GM18502 (cell line): ENCODE data around the gene L3MBTL4.
A peak's percentile ranks its signal among the peaks of the same experiment; 100 is the strongest.
"Not testable (repeated sequence)": the region's sequence is repeated elsewhere in the genome, so short reads cannot be mapped to it uniquely, and the experiment has no call there.

Experiments used
- ATAC-seq: cut with Tn5 transposase; IDR thresholded peaks from one replicate; pipeline ENCODE4 v1.9.1; 2021; ENCODE audit warnings: mild to moderate bottlenecking; ENCODE audit not compliant: unreplicated experiment, poor library complexity

The L3MBTL4 gene

DNA sequence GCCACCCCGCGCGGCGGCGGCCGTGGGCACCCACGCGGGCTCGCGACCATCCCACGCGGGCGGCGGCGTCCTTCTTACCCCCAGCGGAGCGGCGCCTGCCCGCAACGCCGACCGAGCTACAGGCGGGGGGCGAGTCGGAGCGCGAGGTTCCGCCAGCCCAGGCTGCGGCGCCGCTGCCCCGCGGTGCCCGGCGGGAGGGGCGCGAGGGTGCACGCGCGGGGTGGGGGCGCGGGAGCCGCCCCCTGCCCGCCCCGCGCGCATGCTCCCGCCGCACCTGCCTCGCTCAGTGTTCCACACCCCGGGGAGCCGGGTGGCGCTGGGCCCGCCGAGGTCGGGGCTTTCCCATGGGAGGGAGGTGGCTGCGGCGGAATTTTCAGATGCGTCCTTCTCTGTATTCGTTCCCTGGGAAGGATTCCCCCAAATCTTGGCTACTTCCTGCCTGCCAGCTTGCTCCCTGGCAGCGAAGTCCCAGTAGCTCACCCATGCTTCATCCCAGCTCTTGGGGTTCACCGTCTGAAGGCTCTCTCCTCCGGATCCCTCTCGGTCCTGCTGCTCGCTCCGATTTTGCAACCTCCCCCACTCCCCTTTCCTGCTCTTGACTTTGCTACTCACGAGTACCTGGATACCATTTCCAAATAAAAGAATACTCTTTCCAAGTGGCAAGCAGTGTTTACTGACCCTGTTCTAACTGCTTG lies at the start of gene L3MBTL4:
Gene L3MBTL4, minus strand, starts transcription at position 189 of the 695 bp plus-strand sequence. CDS start 103,286 bp downstream, outside the sequence.
- ATAC-seq = peak; percentile 75

DNA sequence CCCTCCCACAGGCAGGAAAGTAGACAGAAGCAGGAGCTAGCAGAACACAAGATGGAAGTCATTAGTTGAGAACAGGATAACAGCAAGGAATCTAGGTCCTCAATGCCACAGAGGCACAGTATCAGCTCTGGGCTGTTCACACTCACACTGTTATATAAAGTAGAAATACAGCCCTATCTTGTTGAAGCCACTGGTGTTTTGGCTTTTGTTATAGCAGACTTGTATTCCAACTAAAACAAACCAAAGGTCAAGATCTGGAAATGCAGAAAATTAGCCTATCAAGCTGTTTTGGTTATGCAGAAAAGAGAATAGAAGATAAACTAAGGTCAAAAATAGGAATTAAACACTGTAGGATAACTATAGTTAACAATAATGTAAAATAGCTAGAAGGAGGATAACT lies 37.5 kb upstream of the L3MBTL4 start:
- ATAC-seq = no peak

DNA sequence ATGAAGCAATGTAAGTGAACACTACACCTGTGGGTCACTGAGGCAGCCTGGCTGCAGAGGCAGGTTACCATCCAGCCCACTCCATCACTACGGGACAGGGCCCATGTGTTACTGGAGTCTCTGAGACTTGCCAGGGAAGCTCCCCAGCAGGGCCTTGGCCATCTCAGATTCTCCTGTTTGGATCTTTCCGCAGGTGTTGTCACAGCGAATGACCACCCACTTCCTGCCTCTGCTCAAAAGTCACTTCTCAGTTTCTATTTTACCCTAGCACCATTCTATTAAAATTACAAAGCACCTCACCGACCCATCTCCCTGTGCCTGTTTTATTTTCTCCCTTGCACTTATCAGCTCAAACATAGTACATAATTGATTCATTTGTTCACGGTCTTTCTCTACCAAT lies 34.5 kb upstream of the L3MBTL4 start:
- peak; percentile 74 for ATAC-seq

DNA sequence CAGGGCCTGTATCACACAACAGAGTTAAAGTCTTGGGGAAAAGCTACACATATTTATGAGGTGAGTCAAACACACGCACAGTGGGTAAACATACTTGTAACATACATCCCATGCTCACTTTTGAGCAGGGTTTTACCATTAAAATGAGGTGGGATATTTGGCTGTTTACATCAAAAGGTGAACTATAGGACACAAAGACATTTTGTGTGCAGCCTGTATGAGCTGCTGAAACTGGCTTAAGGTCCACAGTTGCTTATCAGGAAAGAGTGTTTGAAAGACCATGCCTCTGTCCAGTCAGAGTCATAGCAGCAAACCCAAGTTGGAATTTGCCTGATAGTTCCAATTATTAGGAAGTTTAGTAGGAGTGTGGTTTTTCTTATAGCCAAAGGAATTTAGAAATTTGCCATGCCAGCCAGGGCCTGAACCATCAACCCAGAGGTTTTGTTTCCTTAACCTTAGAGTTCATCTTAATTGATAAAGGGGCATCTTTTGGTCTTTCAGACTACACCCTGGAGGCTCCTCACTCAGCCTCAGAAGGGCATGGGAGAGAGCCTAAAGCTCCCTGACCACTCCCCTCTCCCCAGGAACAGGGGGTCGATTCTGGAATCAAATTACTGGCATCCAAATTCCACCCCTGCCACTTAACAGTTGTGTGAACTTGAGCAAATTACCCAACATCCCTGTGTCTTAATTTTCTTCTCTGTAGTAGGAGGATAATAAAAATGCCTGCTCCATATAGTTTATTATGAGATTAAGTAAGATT lies 29.9 kb upstream of the L3MBTL4 start:
- no peak for ATAC-seq

DNA sequence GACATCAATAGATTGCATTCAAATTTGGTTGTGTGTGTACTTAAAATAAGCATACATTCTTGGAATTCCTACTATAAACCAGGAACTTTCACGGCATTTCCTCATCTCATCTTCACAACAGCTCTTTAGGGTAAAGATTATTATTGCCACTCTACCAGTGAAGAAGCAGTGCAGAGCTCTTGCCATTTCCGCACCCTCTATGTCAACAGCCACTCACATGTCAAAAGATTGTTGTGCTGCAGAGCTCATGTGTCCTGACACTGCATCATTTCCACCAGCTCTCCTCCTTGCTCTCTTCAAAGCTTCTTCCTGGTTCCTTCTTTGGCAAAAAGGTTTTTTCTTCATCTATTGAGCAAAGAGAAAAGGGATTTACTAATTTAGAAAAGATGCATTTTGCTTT lies 26.5 kb upstream of the L3MBTL4 start:
- no peak for ATAC-seq

DNA sequence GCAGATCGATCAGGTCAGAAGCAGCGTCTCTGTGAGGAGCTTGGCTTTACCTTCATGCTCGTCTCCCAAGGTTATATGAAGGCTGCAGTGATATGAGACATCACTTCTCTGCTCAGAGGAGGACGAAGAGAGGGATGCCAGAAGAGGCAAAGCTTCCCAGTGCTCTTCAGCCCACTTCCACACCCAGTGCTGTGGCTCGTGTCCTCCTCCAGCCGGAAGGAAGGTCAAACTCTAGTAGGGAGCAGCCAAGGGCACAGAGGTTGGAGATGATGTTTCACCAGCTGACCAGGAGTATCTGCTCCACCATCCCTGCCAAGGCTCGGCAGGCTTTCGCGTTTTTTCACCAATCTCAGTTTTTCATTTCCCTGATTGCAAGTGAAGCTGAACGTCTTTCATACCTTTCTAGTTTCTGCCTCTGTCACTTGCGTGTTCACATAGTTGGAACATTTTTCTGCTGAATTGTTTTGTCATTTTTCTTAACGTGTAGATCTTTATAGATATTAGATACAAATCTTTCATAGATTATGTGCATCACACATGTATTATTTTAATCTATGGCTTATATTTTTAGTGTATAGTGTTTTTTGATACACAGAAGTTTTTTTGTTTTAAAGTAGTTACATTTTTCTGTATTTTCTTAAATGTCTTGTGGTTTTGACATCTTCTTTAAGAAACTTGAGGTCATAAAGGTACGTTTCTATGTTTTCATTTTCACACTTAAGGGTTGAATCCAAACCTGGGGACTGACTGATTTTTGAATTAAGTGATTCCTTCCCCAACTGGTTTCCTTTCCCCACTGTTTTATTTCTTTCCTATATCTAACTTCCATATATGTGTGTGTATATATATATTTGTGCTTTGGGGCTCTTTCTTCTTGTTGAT lies 23.5 kb upstream of the L3MBTL4 start:
- no peak for ATAC-seq

DNA sequence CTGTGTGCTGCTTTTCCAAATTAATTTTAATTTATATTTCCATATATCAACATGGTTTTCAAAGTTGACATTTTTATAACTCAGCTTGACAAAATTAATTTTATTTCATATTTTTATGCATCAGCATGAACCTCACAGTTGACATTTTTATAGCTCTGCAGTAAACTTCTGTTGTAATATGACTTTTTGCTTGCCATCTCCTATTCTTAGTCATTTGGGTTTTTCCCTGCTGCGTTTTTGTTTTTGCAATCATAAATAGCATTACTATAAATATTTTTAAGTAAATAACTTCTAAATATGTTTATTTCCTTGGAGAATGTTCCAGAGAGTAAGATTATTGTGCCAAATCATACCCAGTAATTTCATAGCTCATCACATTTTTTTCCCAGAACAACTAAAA lies 21.0 kb upstream of the L3MBTL4 start:
- no peak for ATAC-seq

DNA sequence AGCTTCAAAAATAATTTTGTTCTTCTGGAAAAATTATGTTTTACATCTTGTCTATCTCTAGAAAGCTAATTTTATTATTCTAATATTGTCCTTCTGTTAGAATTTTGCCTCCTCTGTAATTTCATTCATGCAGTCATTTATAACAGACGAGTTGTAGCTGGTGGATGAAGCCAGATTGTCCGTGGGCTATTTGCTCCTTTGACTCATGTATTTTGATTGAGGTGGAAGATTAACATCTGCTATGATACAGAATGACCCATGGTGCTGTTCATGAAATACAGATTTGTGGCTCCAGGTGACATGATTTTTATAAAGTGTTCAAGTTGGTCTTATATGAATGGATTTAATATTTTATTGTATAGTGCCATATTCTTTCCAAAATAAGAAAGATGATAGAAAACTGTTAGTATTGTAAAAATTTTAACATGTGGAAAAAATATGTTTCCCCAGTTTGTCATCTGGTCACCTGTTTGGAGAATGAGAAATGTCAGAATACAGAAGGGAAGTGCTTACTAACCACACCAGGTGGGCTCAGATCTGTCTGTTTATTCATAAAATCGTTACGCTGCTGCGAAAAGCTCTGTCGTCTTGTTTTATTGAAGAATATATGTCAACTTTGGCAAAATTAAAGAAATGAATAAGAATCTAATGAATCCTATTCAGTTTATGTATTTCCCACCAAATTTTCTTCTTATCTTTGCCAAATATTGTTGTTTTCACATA lies 20.4 kb upstream of the L3MBTL4 start:
- ATAC-seq = no peak

DNA sequence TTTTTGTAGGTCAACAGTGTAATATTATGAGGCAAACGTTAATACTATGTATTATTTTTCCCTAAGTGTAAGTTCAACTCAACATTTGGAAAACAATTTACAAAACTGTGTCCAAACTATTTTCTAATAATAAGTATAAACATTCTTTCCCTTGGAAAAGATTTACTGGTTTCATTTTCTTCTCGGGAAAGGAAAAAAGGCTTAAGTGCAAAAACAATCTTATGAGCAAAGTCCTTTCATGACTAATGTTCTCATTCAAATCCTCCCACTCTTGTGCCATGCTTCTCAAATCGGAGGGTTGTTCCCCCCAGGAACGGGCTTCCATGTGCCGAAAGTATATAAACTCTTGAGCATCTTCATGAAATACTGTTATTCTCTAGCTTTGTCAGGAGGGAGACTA lies 19.8 kb upstream of the L3MBTL4 start:
- no peak for ATAC-seq

DNA sequence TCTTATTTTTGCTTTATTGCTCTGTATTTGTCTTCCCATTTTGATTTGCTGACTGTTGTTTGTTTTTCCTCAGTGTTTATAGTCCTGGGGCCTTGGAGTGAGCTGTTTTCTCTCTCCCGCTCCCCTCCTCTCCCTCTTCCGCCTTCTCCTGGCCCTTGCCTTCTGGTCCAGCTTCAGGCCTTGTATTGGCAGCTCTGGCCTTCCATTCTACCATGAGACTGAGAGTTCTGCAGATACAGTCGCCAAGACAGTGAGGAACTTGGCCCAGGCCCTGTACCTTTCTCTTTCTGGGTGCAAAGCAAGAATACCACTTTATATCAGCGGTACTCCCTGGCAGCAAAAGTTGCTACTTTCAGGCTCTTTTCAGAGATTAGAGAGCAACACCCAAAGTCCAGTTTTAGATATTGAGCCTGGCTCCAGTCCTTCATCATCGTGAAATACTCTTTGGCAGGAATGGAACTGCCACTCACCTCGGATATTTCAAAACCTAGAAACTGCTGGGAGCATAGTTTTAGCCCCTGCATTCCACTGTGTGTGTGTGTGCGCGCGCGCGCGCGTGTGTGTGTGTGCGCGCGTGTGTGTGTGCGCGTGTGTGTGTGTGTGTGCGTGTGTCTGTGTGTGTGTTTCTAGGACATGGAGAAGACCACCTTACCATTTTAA lies 17.1 kb upstream of the L3MBTL4 start:
- no peak for ATAC-seq

DNA sequence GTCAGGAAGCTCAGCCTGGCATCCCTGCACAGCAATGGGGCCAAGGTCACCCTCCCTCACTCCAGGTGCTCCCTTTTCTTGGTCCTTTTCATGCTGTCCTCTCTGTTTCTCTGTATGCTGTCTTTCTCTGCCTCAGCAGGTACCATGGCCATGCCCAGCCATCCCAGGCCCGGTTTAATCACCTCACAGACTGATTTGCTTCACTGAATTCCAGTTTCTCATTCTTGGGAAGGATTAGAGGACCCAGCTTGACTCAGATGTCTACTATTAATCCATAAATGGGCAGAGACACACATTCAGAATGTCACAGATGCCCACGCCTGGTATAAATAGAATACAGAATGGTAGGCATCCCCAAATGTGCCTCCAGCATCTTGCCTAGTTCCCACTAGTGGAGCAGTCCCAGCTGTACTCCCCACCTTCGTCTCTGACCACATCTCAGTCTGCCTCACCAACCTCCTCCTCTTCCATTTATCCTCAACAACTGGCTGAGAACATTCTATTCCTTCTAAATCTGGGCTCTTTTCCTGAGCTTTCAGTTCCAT lies 14.2 kb upstream of the L3MBTL4 start:
- no peak for ATAC-seq

DNA sequence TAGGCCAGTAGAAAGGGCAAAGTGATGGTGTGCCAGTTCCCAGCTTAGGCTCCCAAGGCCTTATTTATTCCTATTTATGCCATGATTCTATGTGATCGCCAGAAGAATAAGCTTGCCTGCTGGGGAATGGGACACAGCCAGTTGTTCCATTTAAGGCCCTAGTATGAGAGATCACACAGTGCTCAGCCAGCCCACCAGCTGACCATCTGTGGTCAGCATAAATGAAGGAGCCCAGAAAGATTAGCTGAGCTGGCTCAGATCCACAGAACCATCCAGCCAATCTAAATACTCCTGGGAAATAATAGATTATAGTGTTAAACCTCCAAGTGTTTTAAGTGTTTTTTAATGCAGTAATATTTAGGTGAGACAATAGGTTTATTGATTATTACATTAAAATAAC lies 12.6 kb upstream of the L3MBTL4 start:
- ATAC-seq = no peak

DNA sequence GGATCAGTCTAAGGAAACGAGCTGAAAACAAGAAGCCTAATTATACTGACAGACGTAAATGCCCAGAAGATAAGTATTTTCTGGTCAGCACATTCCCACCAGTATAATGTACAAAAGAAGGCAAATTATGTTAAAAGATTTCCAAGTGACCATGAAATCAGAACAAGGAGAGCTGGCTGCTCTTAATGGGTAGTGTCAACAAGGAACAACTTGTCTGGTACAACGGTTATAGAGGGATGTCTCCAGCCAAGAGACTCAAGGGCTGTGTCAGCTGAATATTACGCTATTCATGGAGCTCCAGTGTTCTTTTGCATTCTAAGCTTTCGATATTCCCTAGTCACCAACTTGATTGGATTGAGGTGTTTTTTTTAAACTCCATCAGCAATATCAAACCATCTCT lies 8.6 kb upstream of the L3MBTL4 start:
- no peak for ATAC-seq

DNA sequence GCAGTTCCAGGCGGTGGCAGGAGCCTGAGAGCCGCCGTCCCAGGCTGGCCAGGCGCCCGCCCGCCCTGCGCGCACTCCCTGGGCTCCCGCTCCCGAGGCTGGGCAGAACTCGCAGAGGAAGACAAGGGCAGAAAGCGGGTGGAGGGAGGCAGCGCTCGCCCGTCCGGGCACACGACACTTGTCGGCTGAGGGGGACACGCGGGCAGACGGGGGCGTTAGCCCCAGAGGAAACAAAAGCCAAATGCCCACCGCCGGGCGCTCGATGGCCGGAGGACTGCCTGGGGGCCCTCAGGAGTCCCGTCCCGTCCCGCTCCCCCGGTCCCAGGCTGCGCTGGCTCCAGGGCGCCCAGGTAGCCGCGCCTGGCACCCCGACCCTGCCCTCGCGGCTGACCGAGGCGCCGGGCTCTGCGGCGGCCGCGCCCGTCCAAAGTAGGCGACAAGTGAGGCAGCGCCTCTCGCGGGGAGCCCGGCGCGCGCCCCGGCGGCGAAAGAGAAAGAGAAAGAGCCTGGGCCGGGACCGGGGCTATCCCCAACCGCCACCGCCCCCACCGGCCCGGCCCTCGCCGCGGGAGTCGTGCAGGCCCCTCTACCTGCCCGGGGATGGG lies 491 bp downstream of the L3MBTL4 start:
- ATAC-seq = peak; percentile 86

DNA sequence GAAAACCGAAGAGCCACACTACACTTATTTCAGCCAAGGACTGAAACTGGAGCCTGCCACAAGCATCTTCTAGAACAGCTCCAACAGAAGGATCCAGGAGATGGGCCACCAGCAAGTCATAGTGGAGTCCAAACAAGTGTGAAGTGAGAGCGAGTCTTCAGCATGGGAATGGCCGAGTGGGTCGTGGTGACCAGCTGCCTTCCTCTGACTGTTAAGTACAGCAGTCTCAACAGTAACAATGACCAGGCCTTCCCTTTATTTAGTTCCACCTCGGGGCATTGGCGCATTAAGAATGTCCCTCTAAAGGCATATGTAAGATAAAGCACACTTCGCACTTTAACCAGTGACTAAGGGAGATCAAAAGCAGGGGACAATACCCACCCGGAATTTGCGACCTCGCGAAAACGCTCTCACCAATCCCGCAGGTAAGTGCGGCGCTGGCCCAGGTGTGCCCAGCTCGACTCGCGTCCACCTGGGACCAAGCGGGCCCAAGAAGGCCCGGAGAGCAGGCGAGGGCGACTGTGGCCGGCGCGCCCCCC lies 1.1 kb downstream of the L3MBTL4 start:
- ATAC-seq = no peak

DNA sequence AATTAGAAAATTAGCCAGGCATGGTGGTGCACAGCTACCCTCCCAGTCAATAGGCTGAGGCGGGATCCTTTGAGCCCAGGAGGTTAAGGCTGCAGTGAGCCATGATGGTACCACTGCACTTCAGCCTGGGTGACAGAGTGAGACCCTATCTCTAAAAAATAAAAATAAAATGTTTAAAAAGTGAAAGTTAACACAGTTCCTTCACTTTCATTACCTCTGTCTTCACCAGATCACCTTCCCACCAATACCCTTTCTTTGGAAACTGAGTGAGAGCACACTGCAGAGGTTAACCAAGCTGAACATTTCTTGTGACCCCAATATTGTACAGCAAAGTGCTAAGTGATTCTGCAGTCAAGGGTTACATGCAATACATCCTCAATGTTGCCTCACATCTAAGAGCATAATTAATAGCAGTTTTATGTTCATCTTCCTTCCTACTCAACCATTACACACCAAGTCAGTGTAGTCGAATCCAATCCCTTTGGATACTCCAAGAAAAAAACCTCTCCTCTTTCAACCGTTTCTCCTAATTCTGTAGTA lies 1.7 kb downstream of the L3MBTL4 start:
- no peak for ATAC-seq

DNA sequence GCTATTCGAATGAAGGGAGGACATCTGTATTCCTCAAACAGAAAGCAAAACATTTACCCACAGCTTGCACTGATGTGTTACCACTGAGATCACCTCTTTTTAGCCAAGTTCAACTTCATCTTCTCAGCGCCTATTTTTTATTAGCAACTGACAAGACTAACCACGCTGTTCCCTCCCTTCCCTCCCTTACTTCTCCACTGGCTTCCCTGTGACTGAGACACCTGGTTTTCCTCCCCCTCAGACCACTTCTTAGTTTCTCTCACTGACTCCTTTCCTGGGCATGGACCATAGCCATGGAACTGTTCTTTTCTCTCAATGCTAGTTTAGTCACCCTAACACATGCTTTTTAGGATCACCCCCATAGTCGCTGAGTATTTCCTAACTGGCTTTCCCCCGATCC lies 3.3 kb downstream of the L3MBTL4 start:
- no peak for ATAC-seq

DNA sequence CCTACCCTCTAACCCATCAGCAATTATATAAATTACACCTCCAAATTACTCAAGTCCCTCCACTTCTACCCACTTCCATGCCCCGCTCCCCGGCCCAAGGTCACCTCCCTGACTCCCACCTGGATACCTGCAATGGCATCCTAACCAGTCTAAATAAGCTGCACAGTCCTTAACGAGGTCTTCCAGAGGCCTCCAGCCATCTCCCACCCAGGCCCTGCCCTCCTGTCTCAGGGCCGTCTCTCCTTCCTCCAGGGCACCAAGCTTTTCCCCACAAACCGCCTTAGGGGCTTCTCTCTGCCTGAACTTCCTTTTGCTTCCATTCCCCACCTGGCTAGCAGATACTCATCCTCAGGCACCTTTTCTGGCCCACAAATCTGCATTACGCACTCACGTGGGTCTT lies 4.8 kb downstream of the L3MBTL4 start:
- ATAC-seq = no peak

DNA sequence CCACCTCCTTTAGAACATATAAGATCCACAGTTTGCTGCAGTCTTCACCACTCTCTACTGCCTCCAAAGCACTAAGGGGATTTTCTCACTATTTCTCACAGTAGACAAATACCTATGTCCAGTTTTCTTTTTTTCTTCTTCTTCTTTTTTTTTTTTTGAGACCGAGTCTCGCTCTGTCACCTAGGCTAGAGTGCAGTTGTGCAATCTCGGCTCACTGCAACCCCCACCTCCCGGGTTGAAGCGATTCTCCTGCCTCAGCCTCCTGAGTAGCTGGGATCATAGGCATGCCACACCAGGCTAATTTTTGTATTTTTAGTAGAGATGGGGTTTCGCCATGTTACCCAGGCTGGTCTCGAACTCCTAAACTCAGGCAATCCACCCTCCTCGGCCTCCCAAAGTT lies 6.2 kb downstream of the L3MBTL4 start:
- ATAC-seq = not testable (repeated sequence)
